GM21447 (cell line): ENCODE data around the gene OSBPL10.
A peak's percentile ranks its signal among the peaks of the same experiment; 100 is the strongest.

Experiments
- ATAC-seq: cut with Tn5 transposase; IDR thresholded peaks from one replicate; pipeline ENCODE4 v1.9.1; 2021; ENCODE audit not compliant: unreplicated experiment

The OSBPL10 gene

DNA sequence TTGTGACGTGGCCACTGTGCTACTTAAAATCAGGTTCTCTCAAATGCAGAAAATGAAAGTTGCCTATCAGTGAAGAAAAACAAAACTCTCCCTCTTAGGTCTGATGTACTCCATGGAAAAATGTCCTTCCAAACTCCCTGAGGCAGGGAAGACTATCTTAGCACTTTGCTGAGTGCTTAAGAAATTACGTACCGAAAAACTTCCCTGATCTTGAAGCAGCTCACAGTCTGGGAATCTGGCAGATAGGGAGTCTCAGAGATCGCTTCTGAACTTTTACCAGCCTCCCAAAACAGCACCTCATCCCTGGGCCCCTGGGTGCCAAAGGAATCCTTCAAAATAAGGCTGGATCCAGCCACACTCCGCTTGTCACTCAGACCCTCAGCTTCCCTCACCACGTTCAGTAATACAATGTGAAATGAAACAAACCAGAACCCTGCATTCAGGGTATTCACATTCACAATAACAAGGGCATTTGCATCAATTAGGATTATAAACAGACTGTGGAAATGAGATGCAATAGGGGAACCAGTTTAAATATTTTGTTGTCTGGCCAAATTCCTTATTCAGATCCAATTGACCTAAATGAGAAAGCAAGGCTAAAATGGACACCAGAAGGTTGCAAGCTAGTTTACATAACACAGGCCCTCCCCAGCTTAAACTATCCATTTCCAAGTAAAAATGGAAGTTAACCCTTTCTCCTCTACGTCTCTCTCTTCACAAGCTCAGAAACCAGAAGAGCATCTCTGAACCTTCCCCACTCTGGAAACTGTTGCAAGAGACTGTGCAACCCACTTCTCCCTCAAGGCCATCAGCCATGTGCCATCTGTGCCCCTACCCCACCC, 20.9 kb downstream of the OSBPL10 start:
- no peak for ATAC-seq

DNA sequence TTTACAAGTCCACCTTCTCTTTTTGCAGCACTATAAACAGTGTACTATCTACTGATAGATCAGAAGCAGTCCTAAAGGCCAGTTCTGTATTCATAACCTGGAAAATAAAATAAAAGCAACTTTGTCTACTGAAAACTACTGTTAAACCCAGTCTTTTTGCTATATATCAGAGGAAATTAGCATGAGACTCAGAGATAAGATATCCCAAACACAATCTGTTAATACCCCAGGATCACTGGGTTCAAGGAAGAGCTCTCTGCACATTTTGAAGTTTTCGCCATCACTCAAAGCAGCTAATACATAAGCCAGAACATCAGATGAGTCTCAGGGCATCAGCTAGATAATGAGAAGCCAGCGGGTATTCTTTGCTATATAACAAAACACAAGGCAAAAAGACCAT, 21.8 kb downstream of the OSBPL10 start:
- ATAC-seq = no peak

DNA sequence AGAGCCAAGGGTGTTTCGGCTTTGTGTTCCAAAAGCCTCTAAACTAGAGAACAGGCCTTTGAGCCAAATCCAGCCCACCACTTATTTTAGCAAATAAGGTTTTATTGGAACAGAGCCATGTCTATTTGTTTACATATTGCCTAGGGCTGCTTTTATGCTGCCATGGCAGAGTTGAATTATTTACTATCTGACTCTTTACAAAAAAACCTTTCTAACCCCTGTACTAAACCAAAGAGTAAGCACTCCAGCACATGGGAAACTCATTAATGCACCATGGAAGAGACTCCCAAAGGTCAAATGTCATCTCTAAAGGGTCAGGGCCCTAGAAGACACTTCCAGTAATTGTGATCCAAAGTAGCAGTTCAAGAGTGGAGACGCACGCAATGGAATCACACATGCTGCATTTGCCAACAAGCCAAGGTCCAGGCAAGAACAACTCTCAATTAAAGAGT, 22.3 kb downstream of the OSBPL10 start:
- ATAC-seq = no peak

DNA sequence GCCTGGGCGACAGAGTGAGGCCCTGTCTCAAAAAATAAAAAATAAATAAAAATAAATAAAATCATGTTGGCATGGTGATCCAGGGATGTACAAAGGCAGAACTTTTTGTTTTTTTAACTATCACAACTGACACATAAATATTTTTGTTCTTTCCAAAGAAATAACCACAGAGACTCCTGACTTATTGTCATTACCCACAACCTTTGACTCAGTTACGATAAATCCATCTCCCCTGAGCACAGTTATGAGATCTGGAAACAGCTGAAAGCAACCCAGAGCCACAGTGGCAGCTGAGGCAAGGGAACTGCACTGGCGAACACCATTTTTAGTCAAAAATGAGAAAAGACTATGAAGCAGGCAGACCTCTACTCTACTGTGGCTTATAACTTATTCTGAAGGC, 24.0 kb downstream of the OSBPL10 start:
- no peak for ATAC-seq

DNA sequence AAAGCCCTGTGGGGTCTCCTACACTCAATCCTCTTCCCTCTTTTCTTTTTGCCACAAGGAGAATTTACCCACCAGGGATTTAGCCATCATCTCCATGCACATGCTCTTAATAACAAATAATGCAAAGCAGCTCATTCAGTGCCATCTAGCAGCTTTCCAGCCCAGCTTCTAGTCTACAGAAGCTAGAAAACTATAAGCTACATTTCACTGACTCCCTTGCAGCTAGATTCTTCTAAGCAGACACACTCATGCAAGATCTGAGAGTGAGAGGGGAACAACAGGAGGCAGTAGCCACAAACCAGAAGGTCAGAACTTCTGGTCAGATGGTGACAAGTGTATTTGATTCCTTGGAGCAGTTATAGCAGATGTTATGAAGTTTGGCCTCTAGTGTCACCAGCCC, 25.5 kb downstream of the OSBPL10 start:
- no peak for ATAC-seq

DNA sequence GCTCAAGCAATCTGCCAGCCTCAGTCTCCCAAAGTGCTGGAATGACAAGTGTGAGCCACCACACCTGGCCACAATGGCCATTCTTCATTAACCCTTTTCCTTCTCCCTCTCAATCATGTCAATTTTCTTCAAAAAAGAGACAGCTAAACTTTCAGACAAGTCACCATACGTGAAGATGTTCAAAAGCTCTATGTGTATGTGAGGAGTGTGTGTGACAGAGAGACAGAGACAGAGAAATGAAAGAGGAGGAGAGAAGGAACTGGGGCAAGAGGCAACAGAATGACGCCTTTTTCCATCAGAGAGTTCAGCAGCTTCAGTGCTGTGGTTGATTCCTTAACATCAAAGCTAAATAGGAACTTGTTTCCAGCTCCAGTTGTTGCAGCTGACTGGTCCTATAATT, 27.4 kb downstream of the OSBPL10 start:
- no peak for ATAC-seq

DNA sequence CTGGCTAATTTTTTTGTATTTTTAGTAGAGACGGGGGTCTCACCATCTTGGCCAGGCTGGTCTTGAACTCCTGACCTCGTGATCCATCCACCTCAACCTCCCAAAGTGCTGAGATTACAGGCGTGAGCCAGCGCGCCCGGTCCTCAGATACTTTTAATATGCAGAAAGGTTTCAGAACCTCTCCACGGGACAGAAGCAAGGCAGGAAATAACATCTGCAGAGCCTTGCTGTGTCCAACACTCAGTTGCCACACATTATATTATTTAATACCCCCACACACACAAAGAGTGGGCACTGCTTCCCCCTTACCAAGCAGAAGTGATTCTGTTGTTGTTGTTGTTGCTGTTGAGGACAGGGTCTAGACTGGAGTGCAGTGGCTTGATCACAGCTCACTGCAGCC, 28.0 kb downstream of the OSBPL10 start:
- no peak for ATAC-seq

DNA sequence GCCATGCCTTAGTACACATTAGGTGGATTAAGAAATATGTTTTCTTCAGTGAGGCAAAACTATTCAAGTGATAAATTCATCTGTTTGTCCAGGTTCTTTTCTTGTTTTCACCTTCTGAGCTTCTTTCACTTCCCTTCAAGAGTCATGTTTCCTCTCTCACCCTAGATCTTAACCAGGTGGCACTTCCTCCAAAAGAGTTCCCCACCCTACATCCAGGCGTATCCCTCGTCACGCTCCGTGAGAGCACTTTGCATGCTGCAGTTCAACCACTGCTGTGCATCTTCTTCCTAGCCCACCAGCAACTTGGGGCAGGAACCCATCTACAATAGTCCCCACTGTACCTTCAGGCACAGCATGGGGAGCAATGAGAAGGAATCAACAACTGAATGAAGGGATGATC, 28.9 kb downstream of the OSBPL10 start:
- peak; percentile 85 for ATAC-seq

DNA sequence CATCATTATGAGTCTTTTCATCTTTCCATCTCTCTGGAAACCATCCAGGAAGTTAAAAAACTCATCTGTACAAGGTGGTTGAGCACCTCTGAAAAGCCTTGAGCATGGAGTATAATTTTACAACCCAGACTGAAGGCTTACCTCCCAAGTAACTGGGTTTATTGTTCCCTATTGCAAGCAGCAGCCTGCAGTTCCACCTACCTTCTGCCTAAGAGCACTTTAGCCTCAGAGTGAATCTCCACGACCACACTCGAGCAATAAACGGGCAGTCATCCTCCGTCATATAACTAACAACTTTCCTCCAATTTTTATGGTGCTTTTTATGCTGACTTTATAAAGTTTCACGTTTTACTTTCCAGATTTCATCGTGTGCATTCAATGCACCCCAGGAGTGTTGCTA, 32.8 kb downstream of the OSBPL10 start:
- ATAC-seq = no peak

DNA sequence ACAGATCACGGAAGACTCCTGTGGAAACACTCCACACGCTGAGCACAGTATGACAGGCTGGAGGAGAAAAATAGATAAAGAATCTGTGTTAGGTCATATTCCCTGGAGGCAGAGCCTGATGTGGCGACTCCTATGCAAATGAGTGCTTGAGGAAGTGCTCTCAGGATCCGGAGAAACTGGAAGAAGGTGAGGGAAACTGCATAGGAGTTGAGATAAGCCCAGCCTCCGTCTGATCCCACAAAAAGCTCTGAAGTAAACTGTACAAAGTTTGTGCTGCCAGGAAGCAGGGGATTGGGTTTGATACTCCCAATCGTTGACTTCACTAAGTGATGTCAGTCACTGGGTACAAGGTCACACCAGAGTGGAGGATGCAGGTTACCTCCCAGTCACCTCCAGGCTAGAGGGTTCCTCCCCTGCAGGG, 33.4 kb downstream of the OSBPL10 start:
- no peak for ATAC-seq

DNA sequence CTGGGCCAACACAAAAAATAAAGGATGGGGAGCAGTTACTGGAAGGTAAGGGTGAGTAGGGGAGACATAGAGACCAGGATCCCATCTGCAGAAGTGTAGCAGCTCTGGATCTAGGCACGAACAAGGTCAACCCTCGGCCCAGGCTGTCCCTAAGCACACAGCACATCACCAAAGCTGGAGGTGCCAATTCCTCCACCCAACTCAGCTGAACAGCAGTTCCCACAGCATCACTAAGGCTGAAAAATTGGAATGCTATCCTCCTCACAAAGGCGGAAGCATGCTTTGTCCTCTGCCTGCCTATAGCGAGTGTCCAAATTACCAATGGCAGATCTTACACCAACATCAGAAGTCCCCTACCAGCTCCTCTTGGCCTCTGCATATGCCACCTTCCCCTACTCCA, 33.9 kb downstream of the OSBPL10 start:
- ATAC-seq = no peak

DNA sequence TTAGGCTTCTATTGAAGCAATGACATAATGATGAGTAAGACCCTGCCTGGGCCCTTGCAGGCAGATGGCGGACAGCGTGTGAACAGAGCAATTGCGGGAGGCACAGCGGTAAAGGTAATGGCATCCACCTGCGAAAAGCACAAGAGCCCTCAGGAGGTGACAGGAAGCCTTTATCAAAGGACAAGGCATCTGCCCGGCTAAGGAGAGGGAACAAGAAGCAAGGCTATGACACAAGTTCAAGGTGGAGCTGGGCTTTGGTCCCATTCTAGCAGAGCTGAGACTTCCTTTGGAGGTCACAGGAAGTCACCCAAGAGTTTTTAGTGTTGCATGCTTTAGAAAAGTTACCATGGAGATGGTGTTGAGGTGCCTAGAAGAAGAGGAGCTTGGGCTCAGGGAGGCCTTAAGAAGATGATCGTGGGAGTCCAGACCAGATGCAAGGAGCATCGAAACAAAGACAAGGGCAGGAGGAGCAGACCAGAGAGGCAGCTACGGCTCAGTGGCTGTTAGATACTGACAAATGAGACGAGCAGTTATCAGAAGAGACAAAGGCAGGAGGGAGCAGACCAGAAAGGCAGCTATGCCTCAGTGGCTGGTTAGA, 34.5 kb downstream of the OSBPL10 start:
- no peak for ATAC-seq

DNA sequence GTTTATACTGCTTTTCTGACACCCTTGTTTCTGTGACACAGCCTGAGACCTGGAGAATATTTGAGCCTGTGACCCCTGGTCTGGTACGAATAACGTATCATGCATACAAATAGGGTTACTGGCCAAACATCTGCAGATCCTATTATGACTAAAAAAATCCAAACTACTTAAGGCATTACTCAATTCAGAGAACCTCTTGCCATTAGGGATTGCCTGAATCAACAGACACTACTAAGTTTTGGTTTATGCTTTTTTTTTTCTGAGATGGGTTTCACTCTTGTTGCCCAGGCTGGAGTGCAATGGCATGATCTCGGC, 35.4 kb downstream of the OSBPL10 start:
- ATAC-seq = no peak

DNA sequence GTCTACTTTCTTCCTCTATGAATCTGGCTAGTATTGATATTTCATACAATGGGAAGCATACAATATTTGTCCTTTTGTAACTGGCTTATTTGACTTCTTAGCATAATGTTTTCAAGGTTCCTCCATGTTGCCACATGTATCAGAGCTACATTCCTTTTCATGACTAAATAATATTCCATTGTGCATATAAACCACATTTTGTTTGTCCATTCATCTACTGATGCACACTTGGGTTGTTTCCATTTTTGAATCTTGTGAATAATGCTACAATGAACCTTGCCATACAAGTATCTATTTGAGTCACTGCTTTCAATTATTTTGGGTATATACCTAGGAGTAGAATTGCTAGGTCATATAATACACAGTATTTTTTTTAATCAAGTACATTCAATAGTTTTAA, 38.0 kb downstream of the OSBPL10 start:
- ATAC-seq = no peak

DNA sequence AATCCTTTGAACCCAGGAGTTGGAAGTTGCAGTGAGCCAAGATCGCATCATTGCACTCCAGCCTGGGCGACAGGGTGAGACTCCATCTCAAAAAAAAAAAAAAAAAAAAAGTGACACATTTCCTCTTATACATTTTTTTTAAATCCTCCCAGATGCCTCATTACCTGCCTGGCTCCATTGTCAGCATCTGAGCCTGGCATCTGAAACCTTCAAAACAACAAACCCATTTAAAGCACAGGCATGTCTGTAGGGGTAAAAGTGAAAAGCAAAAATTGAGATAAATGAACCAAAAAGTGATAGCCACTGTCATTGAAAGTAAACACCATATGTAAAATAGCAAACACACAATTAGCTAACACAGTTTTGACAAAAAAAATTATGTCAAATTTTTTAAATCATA, 38.6 kb downstream of the OSBPL10 start:
- no peak for ATAC-seq

DNA sequence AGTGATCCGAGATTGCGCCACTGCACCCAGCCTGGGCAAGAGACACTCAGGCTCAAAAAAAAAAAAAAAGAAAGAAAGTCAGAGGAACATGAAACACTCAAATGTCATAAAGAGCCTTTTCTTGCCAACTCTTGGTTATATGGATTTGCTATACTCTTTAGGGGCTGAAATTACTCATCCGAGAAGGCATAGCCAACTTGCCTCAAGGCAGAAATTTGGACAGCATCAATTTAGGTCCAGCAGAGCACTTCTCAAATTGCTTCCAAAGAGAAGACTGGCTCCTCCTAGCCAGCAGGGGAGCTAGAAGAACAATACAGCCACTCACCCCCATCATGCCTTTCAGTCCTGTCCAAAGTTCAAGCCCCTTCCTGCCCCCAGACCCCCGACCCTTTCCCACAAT, 43.8 kb downstream of the OSBPL10 start:
- ATAC-seq = no peak

DNA sequence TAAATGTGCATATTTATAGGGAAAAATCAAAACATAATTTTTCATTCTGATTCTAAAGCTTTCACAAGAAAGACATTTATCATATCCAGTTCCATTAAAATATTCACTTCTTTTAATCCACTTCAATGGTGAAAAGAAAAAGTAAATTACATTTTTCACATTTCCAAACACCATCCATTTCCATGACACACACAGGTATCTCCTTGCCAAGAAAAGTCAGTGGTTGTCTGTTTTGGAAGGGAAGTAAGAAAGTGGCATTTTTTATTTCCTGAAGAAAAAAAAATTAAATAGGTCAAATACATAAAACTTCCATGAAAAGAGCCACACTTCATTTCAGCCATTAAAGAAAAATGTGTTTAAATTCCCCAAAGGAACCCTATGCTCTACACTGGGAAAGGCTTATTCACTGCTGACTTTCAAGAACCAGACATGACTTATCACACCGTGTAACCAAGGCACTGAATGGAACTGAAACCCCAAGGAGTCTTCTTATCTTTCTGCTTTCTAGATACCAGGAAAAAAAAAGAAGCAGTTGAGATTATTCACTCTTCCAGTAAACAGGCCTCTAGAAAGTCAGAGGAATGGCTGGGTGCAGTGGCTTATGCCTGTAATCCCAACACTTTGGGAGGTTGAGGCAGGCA, 44.5 kb downstream of the OSBPL10 start:
- ATAC-seq = no peak

DNA sequence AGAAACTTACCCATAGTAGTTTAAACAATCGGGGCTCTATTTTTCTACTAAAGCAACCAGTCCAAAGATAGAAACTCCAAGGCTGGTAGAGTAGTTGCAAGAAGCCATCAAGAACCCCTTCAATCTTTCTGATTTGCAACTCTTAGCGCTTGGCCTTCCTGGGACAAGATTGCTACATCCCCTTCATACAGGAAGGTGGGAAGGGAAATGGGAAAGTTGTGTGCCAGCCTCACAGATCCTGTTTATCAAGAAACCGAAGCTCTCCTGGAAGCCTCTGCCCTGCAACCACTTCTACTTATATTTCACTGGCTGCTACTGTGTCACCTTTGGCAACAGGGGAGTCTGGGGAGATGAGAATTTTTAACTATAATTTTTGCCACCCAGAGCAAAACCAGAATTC, 46.2 kb downstream of the OSBPL10 start:
- ATAC-seq = no peak

DNA sequence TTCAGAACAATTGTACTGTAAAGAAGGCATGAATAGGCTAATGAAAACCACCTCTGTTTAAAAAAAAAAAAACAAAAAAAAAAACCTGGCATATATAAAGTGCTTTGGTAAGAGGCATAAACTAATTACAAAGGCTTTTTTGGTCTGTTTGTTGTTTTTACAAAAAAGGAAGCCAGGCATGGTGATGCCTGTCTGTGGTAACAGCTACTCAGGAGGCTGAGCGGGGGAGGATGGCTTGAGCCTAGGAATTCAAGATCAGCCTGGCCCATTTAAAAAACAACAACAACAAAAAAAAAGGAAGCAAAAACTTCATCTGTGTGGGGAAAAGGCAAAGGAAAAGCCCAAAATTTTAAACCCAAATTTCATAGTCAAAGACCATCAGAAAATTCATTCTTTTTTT, 47.0 kb downstream of the OSBPL10 start:
- no peak for ATAC-seq

DNA sequence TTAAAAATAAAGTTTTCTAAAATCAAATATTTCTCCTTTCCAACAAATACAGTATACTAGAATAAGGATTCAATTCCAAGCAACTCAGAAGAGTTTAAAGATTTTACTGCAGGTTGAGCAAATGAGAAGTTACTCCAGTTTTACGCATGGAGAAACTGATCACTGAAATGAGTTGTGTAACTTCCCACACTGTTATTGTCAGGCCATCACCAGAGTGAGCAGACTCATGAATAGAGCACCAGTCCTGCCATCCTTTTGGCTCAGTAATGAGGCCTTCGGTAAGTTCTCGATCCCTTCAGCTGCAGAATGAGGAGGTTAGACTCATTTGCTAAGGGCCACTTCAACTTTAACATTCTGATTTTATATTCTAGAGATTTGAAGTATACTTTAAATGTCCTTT, 48.1 kb downstream of the OSBPL10 start:
- ATAC-seq = no peak

DNA sequence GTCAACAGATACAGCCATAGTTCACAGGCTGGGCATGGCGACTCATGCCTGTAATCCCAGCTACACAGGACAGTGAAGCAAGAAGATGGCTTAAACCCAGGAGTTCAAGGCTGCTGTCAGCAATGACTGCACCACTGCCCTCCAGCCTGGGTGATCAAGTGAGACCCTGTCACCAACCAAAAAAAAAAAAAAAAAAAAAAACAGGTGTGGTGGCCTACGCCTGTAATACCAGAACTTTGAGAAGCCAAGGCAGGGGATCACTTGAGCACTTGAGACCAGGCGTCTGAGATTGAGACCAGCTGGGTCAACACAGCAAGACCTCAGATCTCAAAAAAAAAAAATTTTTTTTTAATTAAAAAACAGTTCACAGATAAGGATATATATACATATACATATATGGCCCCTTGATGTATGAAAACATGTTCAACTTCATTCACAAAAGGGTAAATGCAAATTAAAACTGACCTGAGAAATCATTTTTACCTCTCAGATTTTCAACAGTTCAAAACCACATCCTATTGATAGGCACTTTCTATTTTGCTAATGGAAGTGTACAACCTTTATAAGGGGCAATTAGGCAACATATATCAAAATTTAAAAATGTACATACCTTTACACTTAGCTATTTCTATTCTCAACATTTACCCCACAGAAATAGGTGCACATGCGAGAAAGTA, 51.1 kb downstream of the OSBPL10 start:
- ATAC-seq = no peak

DNA sequence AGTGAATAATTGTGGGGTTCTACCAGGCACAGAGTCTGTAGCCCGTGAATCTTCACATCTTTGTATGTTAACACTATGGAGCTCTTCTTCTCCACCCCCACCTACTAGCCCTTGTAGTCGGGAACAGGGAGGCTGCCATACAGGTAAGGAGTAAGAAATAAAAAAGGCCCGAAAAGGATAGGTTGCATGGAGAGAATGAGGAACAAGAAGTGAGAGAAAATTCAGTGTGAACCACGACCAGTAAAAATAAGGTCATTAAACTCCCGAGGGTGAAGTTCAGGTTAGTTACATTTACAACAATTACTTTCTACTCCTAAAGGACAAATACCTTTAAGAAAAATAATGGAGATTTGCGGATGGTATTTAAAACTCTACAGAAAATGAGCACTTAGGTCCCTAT, 53.3 kb downstream of the OSBPL10 start:
- ATAC-seq = no peak
